Keratinocyte (primary cell): ENCODE results near the gene MOB1B.

Source experiments
- EZH2 ChIP-seq: IDR thresholded peaks from one replicate; pipeline ENCODE4 v1.6.1; 2012; ENCODE audit warnings: inconsistent platforms, mild to moderate bottlenecking, low read length, moderate library complexity
- TF ChIP-seq, protein P1 (sequence below), 3 experiments: IDR thresholded peaks in 1 of 3; conservative IDR thresholded peaks in 1 of 3; optimal IDR thresholded peaks in 1 of 3; 2 replicates in 2 of 3; 3 replicates in 1 of 3; pipeline versions ENCODE3 to v1.5.1; 2011; ENCODE audit warnings: low read length in 3 of 3, mild to moderate bottlenecking in 3 of 3, moderate library complexity in 2 of 3, control low read depth in 1 of 3, inconsistent platforms in 1 of 3; ENCODE audit not compliant: insufficient read depth in 2 of 3; ENCODE audit errors: extremely low read depth in 1 of 3

GRCh38 chr4:70920592-70920991 lies 18.4 kb downstream of the MOB1B start:
- no peak for TF ChIP-seq EZH2
- TF ChIP-seq, protein P1, sequence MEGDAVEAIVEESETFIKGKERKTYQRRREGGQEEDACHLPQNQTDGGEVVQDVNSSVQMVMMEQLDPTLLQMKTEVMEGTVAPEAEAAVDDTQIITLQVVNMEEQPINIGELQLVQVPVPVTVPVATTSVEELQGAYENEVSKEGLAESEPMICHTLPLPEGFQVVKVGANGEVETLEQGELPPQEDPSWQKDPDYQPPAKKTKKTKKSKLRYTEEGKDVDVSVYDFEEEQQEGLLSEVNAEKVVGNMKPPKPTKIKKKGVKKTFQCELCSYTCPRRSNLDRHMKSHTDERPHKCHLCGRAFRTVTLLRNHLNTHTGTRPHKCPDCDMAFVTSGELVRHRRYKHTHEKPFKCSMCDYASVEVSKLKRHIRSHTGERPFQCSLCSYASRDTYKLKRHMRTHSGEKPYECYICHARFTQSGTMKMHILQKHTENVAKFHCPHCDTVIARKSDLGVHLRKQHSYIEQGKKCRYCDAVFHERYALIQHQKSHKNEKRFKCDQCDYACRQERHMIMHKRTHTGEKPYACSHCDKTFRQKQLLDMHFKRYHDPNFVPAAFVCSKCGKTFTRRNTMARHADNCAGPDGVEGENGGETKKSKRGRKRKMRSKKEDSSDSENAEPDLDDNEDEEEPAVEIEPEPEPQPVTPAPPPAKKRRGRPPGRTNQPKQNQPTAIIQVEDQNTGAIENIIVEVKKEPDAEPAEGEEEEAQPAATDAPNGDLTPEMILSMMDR (optimal IDR thresholded peaks at IDR 0.05 in 1 of 3, IDR thresholded peaks at IDR 0.05 in 1 of 3, conservative IDR thresholded peaks at IDR 0.05 in 1 of 3; ENCODE audit: extremely low read depth in 1 of 3, insufficient read depth in 2 of 3, low read length in 3 of 3) = no peak
